Activated T-helper 17 cell treated with anti-CD3 and anti-CD28 coated beads, Interleukin-2, amount 50 U/mL, for 72 hours (primary cell): ENCODE results near the gene ZNF552. TPM values are rescaled to one million over a fixed set of nuclear protein-coding genes. Genes with fewer than 3 reads are reported as not detected.
A peak's percentile ranks its signal among the peaks of the same experiment; 100 is the strongest.

Experiments used
- ATAC-seq: fragments of 150-1000 bp; cut with Tn5 transposase; replicated peaks from 2 replicates; pipeline ENCODE4 v1.10.0; 2021; ENCODE audit warnings: mild to moderate bottlenecking, moderate library complexity
- H3K27ac Mint-ChIP-seq: one replicate; pipeline ENCODE4 v1.8.0; 2022; ENCODE audit warnings: mixed read lengths
- H3K27me3 Mint-ChIP-seq: one replicate; pipeline ENCODE4 v1.8.0; 2022; ENCODE audit warnings: mixed read lengths
- H3K36me3 Mint-ChIP-seq: one replicate; pipeline ENCODE4 v1.8.0; 2022; ENCODE audit warnings: low read depth, mild to moderate bottlenecking, mixed read lengths
- H3K4me1 Mint-ChIP-seq: one replicate; pipeline ENCODE4 v1.8.0; 2022; ENCODE audit warnings: mixed read lengths
- H3K4me3 Mint-ChIP-seq: one replicate; pipeline ENCODE4 v1.8.0; 2022; ENCODE audit warnings: mild to moderate bottlenecking, mixed read lengths
- H3K9me3 Mint-ChIP-seq: one replicate; pipeline ENCODE4 v1.8.0; 2022; ENCODE audit warnings: mixed read lengths
- total RNA-seq, 2 donors: library from RNA; stranded (reverse); gene quantifications; one replicate each; pipeline ENCODE4 v1.2.3, GENCODE V29; 2022

ZNF552 gene
- total RNA-seq, 2 donors from 2014 or later, result 6.0 to 7.5 TPM

- no peak for ATAC-seq
- H3K9me3 Mint-ChIP-seq, result peaks cover 23% of the 10 kb centered on the region
- peak overlapping the region; percentile 30 for H3K4me3 Mint-ChIP-seq
- no peaks in the 10 kb centered on the region for H3K27me3 Mint-ChIP-seq
- peaks cover 22% of the 10 kb centered on the region for H3K4me1 Mint-ChIP-seq
- H3K36me3 Mint-ChIP-seq, result peaks cover 88% of the 10 kb centered on the region
- no peak overlapping the region for H3K27ac Mint-ChIP-seq
These were observed 41.2 kb downstream of the ZNF552 start for GRCh38 chr19:57773488-57773887.

GRCh38 chr19:57771417-57771816, 43.3 kb downstream of the ZNF552 start:
- peaks cover 67% of the 10 kb centered on the region for H3K36me3 Mint-ChIP-seq
- H3K4me3 Mint-ChIP-seq, result peak overlapping the region; percentile 85
- H3K27me3 Mint-ChIP-seq, result no peaks in the 10 kb centered on the region
- H3K9me3 Mint-ChIP-seq, result peaks cover 14% of the 10 kb centered on the region
- no peak overlapping the region for H3K27ac Mint-ChIP-seq
- H3K4me1 Mint-ChIP-seq, result peaks cover 22% of the 10 kb centered on the region
- ATAC-seq, result no peak

- Mint-ChIP-seq H3K4me3 (peak within 1 kb of the TSS; percentile 85), H3K27me3 (no peaks in the 10 kb centered on the region), H3K27ac (peak within 1 kb of the TSS; percentile 86), H3K9me3 (peaks cover 9% of the 10 kb centered on the region), H3K4me1 (peaks cover 22% of the 10 kb centered on the region), H3K36me3 (peaks cover 49% of the 10 kb centered on the region)
- peak; percentile 100 for ATAC-seq
These were observed 45.2 kb downstream of the ZNF552 start, which contains the start of gene ZNF586 for GRCh38 chr19:57769345-57770131. ZNF586 (plus strand) TSS chr19:57769676; CDS start chr19:57769843, 167 bp downstream.

GRCh38 chr19:57759096-57759495, 55.6 kb downstream of the ZNF552 start:
- H3K4me1 Mint-ChIP-seq, result no peaks in the 10 kb centered on the region
- ATAC-seq, result no peak
- H3K4me3 Mint-ChIP-seq, result no peak overlapping the region
- H3K27me3 Mint-ChIP-seq, result no peaks in the 10 kb centered on the region
- H3K27ac Mint-ChIP-seq, result no peak overlapping the region
- peaks cover 9% of the 10 kb centered on the region for H3K9me3 Mint-ChIP-seq
- H3K36me3 Mint-ChIP-seq, result peaks cover 77% of the 10 kb centered on the region

- Mint-ChIP-seq H3K4me3 (no peak overlapping the region), H3K36me3 (peaks cover 82% of the 10 kb centered on the region), H3K4me1 (no peaks in the 10 kb centered on the region), H3K27ac (no peak overlapping the region), H3K27me3 (no peaks in the 10 kb centered on the region), H3K9me3 (peaks cover 10% of the 10 kb centered on the region)
- no peak for ATAC-seq
These were observed 56.8 kb downstream of the ZNF552 start for GRCh38 chr19:57757941-57758340.

Other genes starting within 250 kb of the ZNF552 start
- 1 to 10 TPM; 2.2 to 2.4 TPM for gene ZNF416, start 236.0 kb downstream of the ZNF552 start, total RNA-seq
- gene ZIK1, start 230.8 kb downstream of the ZNF552 start, total RNA-seq, result 1 to 10 TPM; 2.5 to 3.2 TPM
- gene ZNF530, start 215.0 kb downstream of the ZNF552 start, total RNA-seq, result 1 to 10 TPM; 6.0 to 9.9 TPM
- 10 to 100 TPM in 1 of 2 donors, 1 to 10 TPM in 1; 5.7 to 11.2 TPM for gene ZNF134, start 200.7 kb downstream of the ZNF552 start, total RNA-seq
- 10 to 100 TPM in 1 of 2 donors, 1 to 10 TPM in 1; 8.4 to 14.0 TPM for gene ZNF211, start 181.7 kb downstream of the ZNF552 start, total RNA-seq
- not detected for gene ZSCAN4, start 146.0 kb downstream of the ZNF552 start, total RNA-seq
- gene ZNF551, start 132.9 kb downstream of the ZNF552 start, total RNA-seq, result 10 to 100 TPM in 1 of 2 donors, 1 to 10 TPM in 1; 7.1 to 10.8 TPM
- 1 to 10 TPM in 1 of 2 donors, under 1 TPM in 1; 0.35 to 5.6 TPM for gene ZNF154, start 105.7 kb downstream of the ZNF552 start, total RNA-seq
- gene ZNF671, start 87.3 kb downstream of the ZNF552 start, total RNA-seq, result 10 to 100 TPM in 1 of 2 donors, 1 to 10 TPM in 1; 5.9 to 11.5 TPM
- gene ZNF776, start 68.1 kb downstream of the ZNF552 start, total RNA-seq, result 10 to 100 TPM in 1 of 2 donors, 1 to 10 TPM in 1; 7.9 to 11.8 TPM
- 10 to 100 TPM; 16.0 to 21.0 TPM for gene ZNF586, start 45.2 kb downstream of the ZNF552 start, total RNA-seq
- gene ZNF587B, start 15.4 kb upstream of the ZNF552 start, total RNA-seq, result 10 to 100 TPM; 16.8 to 20.6 TPM
- gene ZNF587, start 34.9 kb upstream of the ZNF552 start, total RNA-seq, result 10 to 100 TPM; 33.7 to 37.3 TPM
- 10 to 100 TPM; 16.2 to 21.5 TPM for gene ZNF814, start 74.1 kb upstream of the ZNF552 start, total RNA-seq
- gene ZNF417, start 101.7 kb upstream of the ZNF552 start, total RNA-seq, result 10 to 100 TPM; 15.4 to 26.3 TPM
- 1 to 10 TPM; 1.0 to 6.7 TPM for gene ZNF418, start 120.5 kb upstream of the ZNF552 start, total RNA-seq
- gene ZNF256, start 132.8 kb upstream of the ZNF552 start, total RNA-seq, result 1 to 10 TPM; 4.3 to 7.8 TPM
- under 1 TPM in 1 of 2 donors, not detected in 1; 0.29 TPM for gene C19orf18, start 159.6 kb upstream of the ZNF552 start, total RNA-seq
- gene ZNF606, start 187.9 kb upstream of the ZNF552 start, total RNA-seq, result 1 to 10 TPM; 4.4 to 5.1 TPM
- not detected for gene ZSCAN1, start 219.1 kb upstream of the ZNF552 start, total RNA-seq
- under 1 TPM in 1 of 2 donors, not detected in 1; 0.34 TPM for gene ZNF135, start 244.4 kb upstream of the ZNF552 start, total RNA-seq